CD14-positive monocyte (primary cell): ENCODE results near the gene OR10H5. TPM values are rescaled to one million over a fixed set of nuclear protein-coding genes. Genes with fewer than 3 reads are reported as not detected.

Experiments
- DNase-seq, 3 donors: peaks; one replicate each; pipeline ENCODE4 v3.0.0-alpha.2; 2011 to 2022
- H2AFZ ChIP-seq: 2 replicates; pipeline ENCODE4 v1.6.0; 2012; ENCODE audit warnings: mild to moderate bottlenecking, low read depth, low read length, inconsistent platforms; ENCODE audit not compliant: insufficient read depth, poor library complexity, severe bottlenecking
- H3K27ac ChIP-seq, 2 donors: 1 replicate in 1 of 2; 2 replicates in 1 of 2; pipeline ENCODE4 v1.5.1; 2012 to 2013; ENCODE audit warnings: low read length in 2 of 2, control low read depth in 1 of 2, inconsistent platforms in 1 of 2, low read depth in 1 of 2, mild to moderate bottlenecking in 1 of 2
- H3K27me3 ChIP-seq, 2 donors: one replicate each; pipeline versions ENCODE4 v1.6.0 to v1.6.1; 2011 to 2013; ENCODE audit warnings: low read length in 2 of 2; ENCODE audit not compliant: control insufficient read depth in 2 of 2, insufficient read depth in 2 of 2
- H3K36me3 ChIP-seq, 2 donors: replicated peaks in 1 of 2; 1 replicate in 1 of 2; 2 replicates in 1 of 2; pipeline versions ENCODE4 v1.5.1 to v1.6.1; 2012 to 2013; ENCODE audit warnings: low read length in 2 of 2, control low read depth in 1 of 2, inconsistent platforms in 1 of 2, mild to moderate bottlenecking in 1 of 2; ENCODE audit not compliant: insufficient read depth in 2 of 2, control insufficient read depth in 1 of 2
- H3K4me1 ChIP-seq, 2 donors: 1 replicate in 1 of 2; 2 replicates in 1 of 2; pipeline versions ENCODE4 v1.5.1 to v1.6.1; 2012 to 2013; ENCODE audit warnings: low read length in 2 of 2, control low read depth in 1 of 2, inconsistent platforms in 1 of 2, mild to moderate bottlenecking in 1 of 2, moderate library complexity in 1 of 2; ENCODE audit not compliant: insufficient read depth in 2 of 2, control insufficient read depth in 1 of 2
- H3K4me2 ChIP-seq: replicated peaks from 2 replicates; pipeline ENCODE3; 2012; ENCODE audit warnings: low read length, moderate library complexity, mild to moderate bottlenecking; ENCODE audit not compliant: poor library complexity, severe bottlenecking; ENCODE audit errors: extremely low read depth
- H3K4me3 ChIP-seq, 3 experiments: fragments of 200-600 bp in 1 of 3; sonication (generic) in 1 of 3; replicated peaks in 1 of 3; 1 replicate in 2 of 3; 2 replicates in 1 of 3; pipeline ENCODE4 v1.5.1; 2011 to 2013; ENCODE audit warnings: low read length in 3 of 3, mild to moderate bottlenecking in 3 of 3, control low read depth in 2 of 3, low read depth in 2 of 3, inconsistent platforms in 1 of 3, moderate library complexity in 1 of 3
- H3K79me2 ChIP-seq: 2 replicates; pipeline ENCODE4 v1.6.0; 2012; ENCODE audit warnings: mild to moderate bottlenecking, control low read depth, inconsistent platforms, low read length, moderate library complexity; ENCODE audit not compliant: insufficient read depth
- H3K9ac ChIP-seq: 2 replicates; pipeline ENCODE4 v1.6.0; 2017; ENCODE audit warnings: low read length, mild to moderate bottlenecking; ENCODE audit not compliant: insufficient read depth, poor library complexity, severe bottlenecking
- H3K9me3 ChIP-seq, 2 donors: replicated peaks in 1 of 2; 1 replicate in 1 of 2; 2 replicates in 1 of 2; pipeline versions ENCODE4 v1.5.1 to v1.6.1; 2012 to 2013; ENCODE audit warnings: low read length in 2 of 2, control low read depth in 1 of 2; ENCODE audit not compliant: control insufficient read depth in 1 of 2, insufficient read depth in 1 of 2
- H4K20me1 ChIP-seq: 2 replicates; pipeline ENCODE4 v1.6.0; 2012; ENCODE audit warnings: mild to moderate bottlenecking, low read length, control low read depth, moderate library complexity; ENCODE audit not compliant: insufficient read depth
- H3K27ac Mint-ChIP-seq, 7 donors: one replicate each; pipeline ENCODE4 v1.8.0; 2020; ENCODE audit warnings: mild to moderate bottlenecking in 7 of 7, mixed read lengths in 7 of 7, moderate library complexity in 6 of 7, inconsistent platforms in 2 of 7
- H3K27me3 Mint-ChIP-seq, 3 donors: one replicate each; pipeline ENCODE4 v1.8.0; 2021 to 2022; ENCODE audit warnings: low read depth in 3 of 3, mild to moderate bottlenecking in 3 of 3, mixed read lengths in 3 of 3, moderate library complexity in 3 of 3, inconsistent platforms in 1 of 3
- H3K36me3 Mint-ChIP-seq, 2 donors: one replicate each; pipeline ENCODE4 v1.8.0; 2020; ENCODE audit warnings: mixed read lengths in 2 of 2, inconsistent platforms in 1 of 2, mild to moderate bottlenecking in 1 of 2
- H3K4me1 Mint-ChIP-seq: one replicate; pipeline ENCODE4 v1.8.0; 2020; ENCODE audit warnings: mild to moderate bottlenecking, mixed read lengths
- H3K4me3 Mint-ChIP-seq, 2 donors: one replicate each; pipeline ENCODE4 v1.8.0; 2020; ENCODE audit warnings: mild to moderate bottlenecking in 2 of 2, mixed read lengths in 2 of 2, moderate library complexity in 1 of 2
- H3K9me3 Mint-ChIP-seq, 7 donors: one replicate each; pipeline ENCODE4 v1.8.0; 2020 to 2022; ENCODE audit warnings: mixed read lengths in 7 of 7, mild to moderate bottlenecking in 6 of 7, moderate library complexity in 6 of 7, inconsistent platforms in 2 of 7
- CTCF ChIP-seq: fragments of 200-600 bp; IDR thresholded peaks from one replicate; pipeline ENCODE4 v1.8.0; 2022; ENCODE audit warnings: antibody characterized with exemption, mild to moderate bottlenecking
- WGBS: methylation state at CpG from one replicate; pipeline ENCODE4 v1.1.5; 2013; ENCODE audit warnings: missing lambda C conversion rate; ENCODE audit not compliant: insufficient coverage; 5-methylcytosine and 5-hydroxymethylcytosine counted together
- intact Hi-C, 2 donors: fragments of 100-400 bp; cut with micrococcal nuclease; formaldehyde crosslinking; loops; one replicate each; pipeline versions ENCODE4 v1.15.0 to v1.15.1; 2023
- polyA plus RNA-seq, 3 donors: library from polyadenylated mRNA; depleted of rRNA in 1 of 3; unstranded in 2 of 3; stranded (reverse) in 1 of 3; fragments of 300-500 nt in 2 of 3; fragments of >200 nt in 1 of 3; fragmentation: Illumina TruSeq in 2 of 3; gene quantifications; 1 replicate in 2 of 3; 2 replicates in 1 of 3; pipeline ENCODE4 v1.2.3, GENCODE V29; 2012 to 2021

Gene OR10H5
- polyA plus RNA-seq, 3 donors: not detected

- Mint-ChIP-seq H3K4me3 (no peak overlapping the region), H3K27ac (no peak overlapping the region), H3K4me1 (no peaks in the 10 kb centered on the region), H3K27me3 (peaks cover 7 to 9% (median 7%) of the 10 kb centered on the region in 3 donors), H3K9me3 (peaks cover 0 to 2% (median 0%) of the 10 kb centered on the region in 7 donors), H3K36me3 (no peaks in the 10 kb centered on the region)
- Histone ChIP-seq H3K9me3 (no peaks in the 10 kb centered on the region), H3K36me3 (no peaks in the 10 kb centered on the region), H2AFZ (no peak overlapping the region), H3K4me2 (no peak overlapping the region), H3K9ac (no peak overlapping the region), H3K27ac (no peak overlapping the region), H3K4me1 (no peaks in the 10 kb centered on the region), H3K27me3 (peaks cover 0 to 2% of the 10 kb centered on the region in 2 donors), H3K4me3 (no peak overlapping the region), H3K79me2 (no peaks in the 10 kb centered on the region), H4K20me1 (no peaks in the 10 kb centered on the region)
- DNase-seq: no peak
- 53% methylated on average over 2 of the region's 2 CpGs for WGBS
- intact Hi-C loops: no loop called here
- TF ChIP-seq CTCF: no peak
Measured at GRCh38 chr19:15775249-15775648, 12.2 kb upstream of the OR10H5 start.

GRCh38 chr19:15776264-15776663, 11.2 kb upstream of the OR10H5 start:
- Histone ChIP-seq H3K27ac (no peak overlapping the region), H3K9me3 (no peaks in the 10 kb centered on the region), H2AFZ (no peak overlapping the region), H3K27me3 (no peaks in the 10 kb centered on the region), H4K20me1 (no peaks in the 10 kb centered on the region), H3K9ac (no peak overlapping the region), H3K79me2 (no peaks in the 10 kb centered on the region), H3K4me1 (no peaks in the 10 kb centered on the region), H3K4me3 (no peak overlapping the region), H3K36me3 (no peaks in the 10 kb centered on the region), H3K4me2 (no peak overlapping the region)
- H3K9me3 Mint-ChIP-seq: peaks cover 0 to 2% (median 0%) of the 10 kb centered on the region in 7 donors
- H3K27me3 Mint-ChIP-seq: peaks cover 7 to 9% (median 7%) of the 10 kb centered on the region in 3 donors
- TF ChIP-seq CTCF: no peak
- no peak for DNase-seq
- no peaks in the 10 kb centered on the region for H3K4me1 Mint-ChIP-seq
- no peaks in the 10 kb centered on the region for H3K36me3 Mint-ChIP-seq
- no peak overlapping the region for H3K27ac Mint-ChIP-seq
- WGBS: 80% methylated on average over 1 of the region's 4 CpGs
- intact Hi-C loops: loop anchor here in 1 of 2 donors (2.0 kb wide), 1 partner anchor 101 kb away; no protein-coding TSS in a partner anchor
- H3K4me3 Mint-ChIP-seq: no peak overlapping the region
